OCI-LY1 (cell line): ENCODE measurements around the gene ATP9B.

Experiments used
- H2AFZ ChIP-seq: fragments of 200-600 bp; sonication (generic), shearing (Covaris generic); 2 replicates; pipeline ENCODE4 v1.6.0; 2014; ENCODE audit warnings: antibody characterized with exemption, mild to moderate bottlenecking, low read length
- H3F3A ChIP-seq: fragments of 200-600 bp; sonication (generic), shearing (Covaris generic); 2 replicates; pipeline ENCODE4 v1.6.0; 2014; ENCODE audit warnings: mild to moderate bottlenecking, antibody characterized with exemption, low read length, moderate library complexity; ENCODE audit not compliant: insufficient read depth
- H3K27ac ChIP-seq: fragments of 200-600 bp; sonication (generic); 2 replicates; pipeline ENCODE4 v1.5.1; 2014; ENCODE audit warnings: low read length, mixed run types, mild to moderate bottlenecking, low read depth; ENCODE audit not compliant: poor library complexity, severe bottlenecking
- H3K27me3 ChIP-seq: fragments of 200-600 bp; sonication (generic); 2 replicates; pipeline ENCODE4 v1.6.0; 2014; ENCODE audit warnings: antibody characterized with exemption, mild to moderate bottlenecking, low read length, moderate library complexity; ENCODE audit not compliant: insufficient read depth
- H3K36me3 ChIP-seq: fragments of 200-600 bp; sonication (generic); 2 replicates; pipeline ENCODE4 v1.6.1; 2014; ENCODE audit warnings: mild to moderate bottlenecking, antibody characterized with exemption, low read length, moderate library complexity, mixed read lengths; ENCODE audit not compliant: insufficient read depth
- H3K4me1 ChIP-seq: fragments of 200-600 bp; sonication (generic); 2 replicates; pipeline ENCODE4 v1.5.1; 2014; ENCODE audit warnings: mild to moderate bottlenecking, low read length, moderate library complexity; ENCODE audit not compliant: insufficient read depth, severe bottlenecking
- H3K4me2 ChIP-seq: fragments of 200-600 bp; sonication (generic), shearing (Covaris generic); 2 replicates; pipeline ENCODE4 v1.6.1; 2014; ENCODE audit warnings: low read length
- H3K4me3 ChIP-seq: fragments of 200-600 bp; sonication (generic); 2 replicates; pipeline ENCODE4 v1.5.1; 2014; ENCODE audit warnings: low read length, low read depth, mild to moderate bottlenecking, mixed read lengths; ENCODE audit not compliant: poor library complexity, severe bottlenecking
- H3K79me2 ChIP-seq: fragments of 200-600 bp; shearing (Covaris generic); 2 replicates; pipeline ENCODE4 v1.6.1; 2016; ENCODE audit warnings: mixed run types, low read length, mixed read lengths; ENCODE audit not compliant: insufficient read depth
- H3K9ac ChIP-seq: fragments of 200-600 bp; sonication (generic), shearing (Covaris generic); 2 replicates; pipeline ENCODE4 v1.6.1; 2014; ENCODE audit warnings: mild to moderate bottlenecking, low read length, mixed read lengths
- H3K9me2 ChIP-seq: fragments of 200-600 bp; sonication (generic), shearing (Covaris generic); 2 replicates; pipeline ENCODE4 v1.6.1; 2014; ENCODE audit warnings: low read depth, mild to moderate bottlenecking, low read length, mixed read lengths
- H3K9me3 ChIP-seq: fragments of 200-600 bp; shearing (Covaris generic); 2 replicates; pipeline ENCODE4 v1.6.1; 2014; ENCODE audit warnings: low read length, mixed read lengths
- H4K20me1 ChIP-seq: fragments of 200-600 bp; sonication (generic), shearing (Covaris generic); 2 replicates; pipeline ENCODE4 v1.6.0; 2016; ENCODE audit warnings: mild to moderate bottlenecking, low read length; ENCODE audit not compliant: insufficient read depth
- EZH2 ChIP-seq: fragments of 200-600 bp; sonication (generic), shearing (Covaris generic); IDR thresholded peaks from 2 replicates; pipeline ENCODE4 v1.8.0; 2017; ENCODE audit warnings: borderline replicate concordance, mixed run types, mild to moderate bottlenecking, antibody characterized with exemption, low read length, moderate library complexity, mixed read lengths
- TF ChIP-seq, protein P1 (sequence below): fragments of 200-600 bp; sonication (generic), shearing (Covaris generic); IDR thresholded peaks from 2 replicates; pipeline ENCODE4 v1.5.1; 2017; ENCODE audit warnings: mild to moderate bottlenecking, antibody characterized with exemption, low read length, moderate library complexity, mixed read lengths

The ATP9B gene

GRCh38 chr18:79048245-79048632 is 21.0 kb upstream of the ATP9B start:
- Histone ChIP-seq H4K20me1 (no peaks in the 10 kb centered on the region), H3F3A (no peaks in the 10 kb centered on the region; the same call in 1 of the 2 replicates), H3K9me2 (no peaks in the 10 kb centered on the region), H2AFZ (no peak overlapping the region), H3K4me1 (no peaks in the 10 kb centered on the region), H3K27me3 (no peaks in the 10 kb centered on the region), H3K79me2 (no peaks in the 10 kb centered on the region), H3K4me3 (no peak overlapping the region), H3K27ac (no peak overlapping the region), H3K4me2 (no peak overlapping the region), H3K36me3 (no peaks in the 10 kb centered on the region), H3K9ac (no peak overlapping the region), H3K9me3 (no peaks in the 10 kb centered on the region)
- TF ChIP-seq EZH2 = no peak
- TF ChIP-seq, protein P1, sequence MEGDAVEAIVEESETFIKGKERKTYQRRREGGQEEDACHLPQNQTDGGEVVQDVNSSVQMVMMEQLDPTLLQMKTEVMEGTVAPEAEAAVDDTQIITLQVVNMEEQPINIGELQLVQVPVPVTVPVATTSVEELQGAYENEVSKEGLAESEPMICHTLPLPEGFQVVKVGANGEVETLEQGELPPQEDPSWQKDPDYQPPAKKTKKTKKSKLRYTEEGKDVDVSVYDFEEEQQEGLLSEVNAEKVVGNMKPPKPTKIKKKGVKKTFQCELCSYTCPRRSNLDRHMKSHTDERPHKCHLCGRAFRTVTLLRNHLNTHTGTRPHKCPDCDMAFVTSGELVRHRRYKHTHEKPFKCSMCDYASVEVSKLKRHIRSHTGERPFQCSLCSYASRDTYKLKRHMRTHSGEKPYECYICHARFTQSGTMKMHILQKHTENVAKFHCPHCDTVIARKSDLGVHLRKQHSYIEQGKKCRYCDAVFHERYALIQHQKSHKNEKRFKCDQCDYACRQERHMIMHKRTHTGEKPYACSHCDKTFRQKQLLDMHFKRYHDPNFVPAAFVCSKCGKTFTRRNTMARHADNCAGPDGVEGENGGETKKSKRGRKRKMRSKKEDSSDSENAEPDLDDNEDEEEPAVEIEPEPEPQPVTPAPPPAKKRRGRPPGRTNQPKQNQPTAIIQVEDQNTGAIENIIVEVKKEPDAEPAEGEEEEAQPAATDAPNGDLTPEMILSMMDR = no peak

- TF ChIP-seq EZH2 = no peak
- TF ChIP-seq, protein P1 = no peak
- Histone ChIP-seq H3K4me3 (no peak overlapping the region), H2AFZ (no peak overlapping the region), H3K9me3 (no peaks in the 10 kb centered on the region), H4K20me1 (no peaks in the 10 kb centered on the region), H3K9ac (no peak overlapping the region), H3K4me2 (no peak overlapping the region), H3K27me3 (no peaks in the 10 kb centered on the region), H3K4me1 (no peaks in the 10 kb centered on the region), H3K9me2 (no peaks in the 10 kb centered on the region), H3K27ac (no peak overlapping the region), H3K36me3 (no peaks in the 10 kb centered on the region), H3K79me2 (no peaks in the 10 kb centered on the region), H3F3A (no peaks in the 10 kb centered on the region)
Measured at GRCh38 chr18:79049506-79049905, 19.7 kb upstream of the ATP9B start.

- Histone ChIP-seq H3K9me2 (no peaks in the 10 kb centered on the region), H3F3A (no peaks in the 10 kb centered on the region), H4K20me1 (no peaks in the 10 kb centered on the region), H3K4me1 (no peaks in the 10 kb centered on the region), H3K9me3 (no peaks in the 10 kb centered on the region), H3K27me3 (no peaks in the 10 kb centered on the region), H2AFZ (no peak overlapping the region), H3K9ac (no peak overlapping the region), H3K4me3 (no peak overlapping the region), H3K27ac (no peak overlapping the region), H3K4me2 (no peak overlapping the region), H3K79me2 (no peaks in the 10 kb centered on the region), H3K36me3 (no peaks in the 10 kb centered on the region)
- TF ChIP-seq, protein P1 = no peak
- no peak for TF ChIP-seq EZH2
Measured at GRCh38 chr18:79050005-79050404, 19.2 kb upstream of the ATP9B start.
